Measurements from ENCODE around the gene GSS. TPM values are rescaled to one million over a fixed set of nuclear protein-coding genes. Genes with fewer than 3 reads are reported as not detected.

GSS gene
- total RNA-seq, 1 donor from 2014 or later = 58.7 TPM

GRCh38 chr20:34979366-34980153, 24.0 kb upstream of the GSS start:
- intact Hi-C loops (cut with micrococcal nuclease) = no loop called here

GRCh38 chr20:34978092-34978744, 22.6 kb upstream of the GSS start:
- intact Hi-C loops (cut with micrococcal nuclease) = no loop called here

GRCh38 chr20:34977365-34978091, 21.9 kb upstream of the GSS start:
- intact Hi-C loops (cut with micrococcal nuclease) = no loop called here

GRCh38 chr20:34976286-34976685, 20.7 kb upstream of the GSS start:
- intact Hi-C loops (cut with micrococcal nuclease) = no loop called here

GRCh38 chr20:34974246-34974645, 18.6 kb upstream of the GSS start:
- intact Hi-C loops (cut with micrococcal nuclease) = no loop called here

- intact Hi-C loops (cut with micrococcal nuclease) = no loop called here
Measured at GRCh38 chr20:34971561-34972235, 16.1 kb upstream of the GSS start.

- intact Hi-C loops (cut with micrococcal nuclease) = no loop called here
Measured at GRCh38 chr20:34970846-34971560, 15.4 kb upstream of the GSS start.

GRCh38 chr20:34970193-34970840, 14.7 kb upstream of the GSS start:
- intact Hi-C loops (cut with micrococcal nuclease) = no loop called here

GRCh38 chr20:34968042-34968775, 12.6 kb upstream of the GSS start:
- intact Hi-C loops (cut with micrococcal nuclease) = no loop called here

- intact Hi-C loops (cut with micrococcal nuclease) = no loop called here
Measured at GRCh38 chr20:34967421-34967820, 11.8 kb upstream of the GSS start.

- intact Hi-C loops (cut with micrococcal nuclease) = no loop called here
Measured at GRCh38 chr20:34965051-34965450, 9.4 kb upstream of the GSS start.

GRCh38 chr20:34964486-34964885, 8.9 kb upstream of the GSS start:
- intact Hi-C loops (cut with micrococcal nuclease) = loop anchor here (5.0 kb wide), 1 partner anchor 243 kb away; no protein-coding TSS in a partner anchor

GRCh38 chr20:34956751-34957472, 1.3 kb upstream of the GSS start:
- intact Hi-C loops (cut with micrococcal nuclease) = loop anchor here (5.0 kb wide), 2 partner anchors 65 to 660 kb away; partner anchors contain the start of gene SPAG4

GRCh38 chr20:34956041-34956458, 444 bp upstream of the GSS start:
- intact Hi-C loops (cut with micrococcal nuclease) = loop anchor here (5.0 kb wide), 2 partner anchors 64 to 661 kb away; partner anchors contain the start of gene SPAG4

GRCh38 chr20:34954904-34955230, 739 bp downstream of the GSS start:
- intact Hi-C loops (cut with micrococcal nuclease) = loop anchor here (1.0 to 5.0 kb wide), 12 partner anchors 37 to 662 kb away; partner anchors contain the start of genes ACSS2, DYNLRB1, EDEM2 and ITCH

- intact Hi-C loops (cut with micrococcal nuclease) = no loop called here
Measured at GRCh38 chr20:34953960-34954359, 1.6 kb downstream of the GSS start.

GRCh38 chr20:34952671-34953070, 2.9 kb downstream of the GSS start:
- intact Hi-C loops (cut with micrococcal nuclease) = no loop called here

- intact Hi-C loops (cut with micrococcal nuclease) = no loop called here
Measured at GRCh38 chr20:34951652-34952051, 4.0 kb downstream of the GSS start.

- intact Hi-C loops (cut with micrococcal nuclease) = no loop called here
Measured at GRCh38 chr20:34951252-34951651, 4.4 kb downstream of the GSS start.
